Measurements from ENCODE around the gene ENPP1.

The ENPP1 gene

DNA sequence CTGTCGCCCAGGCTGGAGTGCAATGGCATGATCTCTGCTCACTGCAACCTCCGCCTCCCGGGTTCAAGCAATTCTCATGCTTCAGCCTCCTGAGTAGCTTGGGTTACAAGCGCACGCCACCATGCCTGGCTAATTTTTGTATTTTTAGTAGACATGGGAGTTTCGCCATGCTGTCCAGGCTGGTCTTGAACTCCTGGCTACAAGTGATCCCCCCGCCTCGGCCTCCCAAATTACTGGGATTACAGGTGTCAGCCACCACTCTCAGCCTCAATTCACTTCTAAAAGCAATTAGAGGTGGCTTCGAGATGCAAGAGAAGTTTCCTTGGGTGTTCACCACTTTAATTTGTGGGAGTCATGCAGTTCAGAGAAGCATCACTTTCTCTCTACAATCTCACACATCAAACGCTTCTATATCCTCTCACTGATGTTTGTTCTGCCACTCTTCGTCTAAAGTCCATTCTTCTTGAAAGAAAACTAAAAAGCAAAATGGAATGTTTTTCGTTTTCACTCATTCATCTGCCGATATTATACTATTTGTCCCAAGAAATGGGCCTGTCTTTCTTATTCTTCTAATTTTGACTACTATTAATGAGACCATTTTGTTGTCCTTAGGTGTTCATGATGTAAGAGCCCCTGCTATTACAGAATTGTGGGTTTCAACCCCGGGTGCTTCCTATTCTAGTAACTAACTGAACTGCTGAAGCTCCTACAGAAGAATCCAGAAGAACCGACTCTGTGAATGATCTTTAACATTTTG is 38.3 kb upstream of the ENPP1 start:
- Histone ChIP-seq H3K9me3 (replicated peaks; ENCODE audit: low read length) (no peaks in the 10 kb centered on the region), H3K4me3 (ENCODE audit: low read length) (no peak overlapping the region), H3K27me3 (ENCODE audit: control insufficient read depth, insufficient read depth, low read length) (no peaks in the 10 kb centered on the region), H3K9ac (ENCODE audit: low read depth, low read length) (no peak overlapping the region), H3K4me1 (ENCODE audit: control insufficient read depth, insufficient read depth, low read length) (peaks cover 16% of the 10 kb centered on the region), H3K36me3 (ENCODE audit: insufficient read depth, low read length) (no peaks in the 10 kb centered on the region), H3K4me2 (ENCODE audit: low read length) (no peak overlapping the region)

GRCh38 chr6:131770776-131771175 is 37.0 kb upstream of the ENPP1 start:
- no peaks in the 10 kb centered on the region for H3K9me3 ChIP-seq (replicated peaks; ENCODE audit: low read length)
- H3K4me3 ChIP-seq (ENCODE audit: low read length): no peak overlapping the region
- H3K4me2 ChIP-seq (ENCODE audit: low read length): no peak overlapping the region
- H3K4me1 ChIP-seq (ENCODE audit: control insufficient read depth, insufficient read depth, low read length): peaks cover 4% of the 10 kb centered on the region
- H3K27me3 ChIP-seq (ENCODE audit: control insufficient read depth, insufficient read depth, low read length): no peaks in the 10 kb centered on the region
- H3K36me3 ChIP-seq (ENCODE audit: insufficient read depth, low read length): no peaks in the 10 kb centered on the region
- no peak overlapping the region for H3K9ac ChIP-seq (ENCODE audit: low read depth, low read length)

DNA sequence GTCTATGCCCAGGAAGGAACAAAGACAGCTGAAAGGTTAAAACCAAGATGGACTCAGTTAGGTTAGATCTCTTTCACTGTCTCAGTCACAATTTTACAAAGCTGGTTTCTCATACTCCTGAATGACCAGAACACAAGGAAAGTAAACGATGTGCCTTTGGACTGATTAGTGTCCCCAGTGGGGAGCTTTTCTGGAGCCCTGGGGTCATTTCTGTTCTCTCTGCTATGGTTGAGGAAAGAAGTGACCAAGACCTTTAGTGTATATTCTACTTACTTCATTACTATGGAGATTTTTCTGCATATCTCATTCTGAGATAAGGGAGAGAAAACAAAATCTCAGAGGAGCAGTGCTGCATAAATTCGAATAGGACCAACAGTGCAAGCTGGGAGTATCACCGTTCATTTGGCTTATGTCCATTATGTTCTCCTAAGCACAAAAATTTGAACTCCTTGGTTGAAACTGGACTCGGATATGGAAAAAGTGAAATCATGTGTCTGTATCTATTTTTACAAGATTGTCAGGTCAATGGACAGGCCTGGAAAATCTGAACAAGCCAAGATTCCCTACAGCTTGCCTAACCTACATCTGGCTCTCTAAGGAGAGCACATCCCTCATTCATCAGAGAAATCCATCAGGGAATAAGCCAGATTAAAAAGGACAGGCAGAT is 34.4 kb upstream of the ENPP1 start:
- Histone ChIP-seq H3K4me2 (ENCODE audit: low read length) (no peak overlapping the region), H3K9ac (ENCODE audit: low read depth, low read length) (no peak overlapping the region), H3K4me3 (ENCODE audit: low read length) (no peak overlapping the region), H3K4me1 (ENCODE audit: control insufficient read depth, insufficient read depth, low read length) (no peaks in the 10 kb centered on the region), H3K27me3 (ENCODE audit: control insufficient read depth, insufficient read depth, low read length) (no peaks in the 10 kb centered on the region), H3K36me3 (ENCODE audit: insufficient read depth, low read length) (no peaks in the 10 kb centered on the region), H3K9me3 (replicated peaks; ENCODE audit: low read length) (no peaks in the 10 kb centered on the region)

- Histone ChIP-seq H3K4me2 (ENCODE audit: low read length) (no peak overlapping the region), H3K36me3 (ENCODE audit: insufficient read depth, low read length) (no peaks in the 10 kb centered on the region), H3K4me1 (ENCODE audit: control insufficient read depth, insufficient read depth, low read length) (no peaks in the 10 kb centered on the region), H3K27me3 (ENCODE audit: control insufficient read depth, insufficient read depth, low read length) (no peaks in the 10 kb centered on the region), H3K9ac (ENCODE audit: low read depth, low read length) (no peak overlapping the region), H3K9me3 (replicated peaks; ENCODE audit: low read length) (no peaks in the 10 kb centered on the region), H3K4me3 (ENCODE audit: low read length) (no peak overlapping the region)
These were observed 31.9 kb upstream of the ENPP1 start for GRCh38 chr6:131775886-131776285.

- Histone ChIP-seq H3K4me1 (ENCODE audit: control insufficient read depth, insufficient read depth, low read length) (no peaks in the 10 kb centered on the region), H3K27me3 (ENCODE audit: control insufficient read depth, insufficient read depth, low read length) (no peaks in the 10 kb centered on the region), H3K9ac (ENCODE audit: low read depth, low read length) (no peak overlapping the region), H3K4me3 (ENCODE audit: low read length) (no peak overlapping the region), H3K36me3 (ENCODE audit: insufficient read depth, low read length) (no peaks in the 10 kb centered on the region), H3K9me3 (replicated peaks; ENCODE audit: low read length) (no peaks in the 10 kb centered on the region), H3K4me2 (ENCODE audit: low read length) (no peak overlapping the region)
These were observed 30.8 kb upstream of the ENPP1 start for GRCh38 chr6:131776985-131777384.

DNA sequence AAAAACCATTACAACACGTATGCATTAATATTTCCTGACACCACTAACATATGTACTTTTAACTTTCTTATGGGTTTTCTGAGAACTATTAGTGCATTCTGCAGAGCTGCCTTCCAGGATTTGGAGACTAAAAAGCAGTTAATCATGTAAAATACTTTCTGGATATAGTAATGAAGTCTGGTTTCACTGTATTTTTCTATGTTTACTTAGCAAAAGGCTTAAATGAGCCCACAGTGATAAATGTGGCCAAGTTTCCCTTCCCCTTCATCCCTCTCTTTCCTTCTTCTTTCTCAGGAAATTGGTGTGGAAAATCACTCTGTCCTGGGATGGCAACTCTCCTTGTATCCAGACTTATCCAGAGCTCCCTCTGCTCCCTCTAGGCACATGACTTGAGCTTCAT is 29.7 kb upstream of the ENPP1 start:
- Histone ChIP-seq H3K4me2 (ENCODE audit: low read length) (no peak overlapping the region), H3K4me1 (ENCODE audit: control insufficient read depth, insufficient read depth, low read length) (no peaks in the 10 kb centered on the region), H3K36me3 (ENCODE audit: insufficient read depth, low read length) (no peaks in the 10 kb centered on the region), H3K27me3 (ENCODE audit: control insufficient read depth, insufficient read depth, low read length) (no peaks in the 10 kb centered on the region), H3K4me3 (ENCODE audit: low read length) (no peak overlapping the region), H3K9me3 (replicated peaks; ENCODE audit: low read length) (no peaks in the 10 kb centered on the region), H3K9ac (ENCODE audit: low read depth, low read length) (no peak overlapping the region)

DNA sequence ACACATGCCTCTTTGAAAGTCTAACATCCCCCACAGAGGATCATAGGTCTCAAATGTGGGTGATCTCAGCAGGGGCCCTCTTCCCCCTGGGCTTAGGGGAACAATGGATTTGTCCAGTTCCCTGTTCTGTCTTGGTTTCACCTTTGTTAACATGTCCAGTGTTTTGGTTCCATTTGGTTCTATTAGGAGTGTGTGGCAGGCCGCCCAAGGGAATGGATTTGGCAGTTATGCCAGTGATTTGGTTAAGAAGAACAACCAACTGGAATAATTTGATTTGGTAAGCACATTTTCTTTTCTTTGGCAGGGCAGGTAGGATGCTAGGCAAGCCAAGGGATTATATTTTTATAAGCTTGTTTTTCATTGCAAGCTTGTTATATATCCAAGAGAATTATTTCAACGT is 28.5 kb upstream of the ENPP1 start:
- no peaks in the 10 kb centered on the region for H3K27me3 ChIP-seq (ENCODE audit: control insufficient read depth, insufficient read depth, low read length)
- H3K36me3 ChIP-seq (ENCODE audit: insufficient read depth, low read length): no peaks in the 10 kb centered on the region
- no peaks in the 10 kb centered on the region for H3K9me3 ChIP-seq (replicated peaks; ENCODE audit: low read length)
- no peak overlapping the region for H3K9ac ChIP-seq (ENCODE audit: low read depth, low read length)
- H3K4me3 ChIP-seq (ENCODE audit: low read length): no peak overlapping the region
- no peaks in the 10 kb centered on the region for H3K4me1 ChIP-seq (ENCODE audit: control insufficient read depth, insufficient read depth, low read length)
- H3K4me2 ChIP-seq (ENCODE audit: low read length): no peak overlapping the region

GRCh38 chr6:131780600-131780999 is 27.2 kb upstream of the ENPP1 start:
- Histone ChIP-seq H3K9ac (ENCODE audit: low read depth, low read length) (no peak overlapping the region), H3K9me3 (replicated peaks; ENCODE audit: low read length) (no peaks in the 10 kb centered on the region), H3K4me3 (ENCODE audit: low read length) (no peak overlapping the region), H3K36me3 (ENCODE audit: insufficient read depth, low read length) (no peaks in the 10 kb centered on the region), H3K4me2 (ENCODE audit: low read length) (no peak overlapping the region), H3K27me3 (ENCODE audit: control insufficient read depth, insufficient read depth, low read length) (no peaks in the 10 kb centered on the region), H3K4me1 (ENCODE audit: control insufficient read depth, insufficient read depth, low read length) (no peaks in the 10 kb centered on the region)

- Histone ChIP-seq H3K9me3 (replicated peaks; ENCODE audit: low read length) (no peaks in the 10 kb centered on the region), H3K4me3 (ENCODE audit: low read length) (no peak overlapping the region), H3K4me1 (ENCODE audit: control insufficient read depth, insufficient read depth, low read length) (peaks cover 1% of the 10 kb centered on the region), H3K36me3 (ENCODE audit: insufficient read depth, low read length) (no peaks in the 10 kb centered on the region), H3K9ac (ENCODE audit: low read depth, low read length) (no peak overlapping the region), H3K27me3 (ENCODE audit: control insufficient read depth, insufficient read depth, low read length) (no peaks in the 10 kb centered on the region), H3K4me2 (ENCODE audit: low read length) (no peak overlapping the region)
These were observed 26.1 kb upstream of the ENPP1 start for GRCh38 chr6:131781687-131782086.

DNA sequence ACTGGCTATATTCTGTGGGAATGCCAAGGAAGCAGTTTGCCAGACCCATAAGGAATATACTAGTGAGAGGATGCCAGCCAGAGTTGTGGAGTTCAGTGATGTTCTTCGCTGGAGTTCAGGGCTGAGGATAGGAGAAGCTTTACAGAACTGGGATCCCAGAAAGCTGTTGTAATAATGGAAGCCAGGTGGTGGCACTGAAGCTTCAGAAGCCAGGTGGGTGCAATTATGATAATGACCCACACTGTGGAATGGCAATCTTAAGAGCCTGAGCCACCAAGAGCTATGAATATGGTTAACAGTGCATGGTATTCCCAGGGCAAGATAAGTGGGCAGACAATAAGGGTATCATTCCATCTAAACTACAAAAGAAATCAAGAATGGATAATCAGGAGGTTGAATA is 25.1 kb upstream of the ENPP1 start:
- Histone ChIP-seq H3K4me3 (ENCODE audit: low read length) (no peak overlapping the region), H3K36me3 (ENCODE audit: insufficient read depth, low read length) (no peaks in the 10 kb centered on the region), H3K9me3 (replicated peaks; ENCODE audit: low read length) (no peaks in the 10 kb centered on the region), H3K4me1 (ENCODE audit: control insufficient read depth, insufficient read depth, low read length) (peaks cover 12% of the 10 kb centered on the region), H3K9ac (ENCODE audit: low read depth, low read length) (no peak overlapping the region), H3K27me3 (ENCODE audit: control insufficient read depth, insufficient read depth, low read length) (no peaks in the 10 kb centered on the region), H3K4me2 (ENCODE audit: low read length) (no peak overlapping the region)

- H3K4me2 ChIP-seq (ENCODE audit: low read length): no peak overlapping the region
- H3K4me1 ChIP-seq (ENCODE audit: control insufficient read depth, insufficient read depth, low read length): peaks cover 30% of the 10 kb centered on the region
- H3K9ac ChIP-seq (ENCODE audit: low read depth, low read length): no peak overlapping the region
- no peak overlapping the region for H3K4me3 ChIP-seq (ENCODE audit: low read length)
- no peaks in the 10 kb centered on the region for H3K27me3 ChIP-seq (ENCODE audit: control insufficient read depth, insufficient read depth, low read length)
- H3K9me3 ChIP-seq (replicated peaks; ENCODE audit: low read length): no peaks in the 10 kb centered on the region
- H3K36me3 ChIP-seq (ENCODE audit: insufficient read depth, low read length): no peaks in the 10 kb centered on the region
These were observed 23.3 kb upstream of the ENPP1 start for GRCh38 chr6:131784561-131784960.

DNA sequence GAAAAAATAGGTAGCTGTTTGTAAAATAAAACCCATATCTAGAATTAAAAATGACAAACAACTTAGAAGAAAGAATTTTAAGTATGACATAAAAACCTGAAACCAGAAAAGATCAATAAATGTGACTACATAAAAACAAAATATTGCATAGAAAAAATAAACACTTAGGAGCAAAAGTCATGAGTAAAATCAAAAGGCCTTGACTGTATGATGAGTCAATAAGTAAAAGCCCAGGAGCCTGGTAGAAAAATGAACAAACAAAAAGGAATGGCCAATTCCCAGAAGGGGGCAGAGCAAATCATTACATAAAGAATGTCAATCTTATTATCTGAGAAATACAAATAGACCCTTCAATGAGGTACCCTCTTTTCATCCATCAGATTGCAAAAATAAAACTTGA is 20.7 kb upstream of the ENPP1 start:
- H3K4me3 ChIP-seq (ENCODE audit: low read length): no peak overlapping the region
- H3K4me2 ChIP-seq (ENCODE audit: low read length): no peak overlapping the region
- no peaks in the 10 kb centered on the region for H3K9me3 ChIP-seq (replicated peaks; ENCODE audit: low read length)
- no peaks in the 10 kb centered on the region for H3K27me3 ChIP-seq (ENCODE audit: control insufficient read depth, insufficient read depth, low read length)
- peaks cover 32% of the 10 kb centered on the region for H3K4me1 ChIP-seq (ENCODE audit: control insufficient read depth, insufficient read depth, low read length)
- H3K36me3 ChIP-seq (ENCODE audit: insufficient read depth, low read length): no peaks in the 10 kb centered on the region
- peak overlapping the region; percentile 50 for H3K9ac ChIP-seq (ENCODE audit: low read depth, low read length)

Data from skeletal muscle satellite cell (primary cell).